HG03025 (cell line): Measurements from ENCODE around the gene TAAR5.
"Not testable (repeated sequence)": the region's sequence is repeated elsewhere in the genome, so short reads cannot be mapped to it uniquely, and the experiment has no call there.

Experiments used
- ATAC-seq: cut with Tn5 transposase; IDR thresholded peaks from one replicate; pipeline ENCODE4 v1.9.1; 2021; ENCODE audit warnings: mild to moderate bottlenecking, moderate library complexity; ENCODE audit not compliant: unreplicated experiment, low FRiP score

TAAR5 gene

GRCh38 chr6:132571774-132572173 lies 17.8 kb downstream of the TAAR5 start:
- no peak for ATAC-seq

DNA sequence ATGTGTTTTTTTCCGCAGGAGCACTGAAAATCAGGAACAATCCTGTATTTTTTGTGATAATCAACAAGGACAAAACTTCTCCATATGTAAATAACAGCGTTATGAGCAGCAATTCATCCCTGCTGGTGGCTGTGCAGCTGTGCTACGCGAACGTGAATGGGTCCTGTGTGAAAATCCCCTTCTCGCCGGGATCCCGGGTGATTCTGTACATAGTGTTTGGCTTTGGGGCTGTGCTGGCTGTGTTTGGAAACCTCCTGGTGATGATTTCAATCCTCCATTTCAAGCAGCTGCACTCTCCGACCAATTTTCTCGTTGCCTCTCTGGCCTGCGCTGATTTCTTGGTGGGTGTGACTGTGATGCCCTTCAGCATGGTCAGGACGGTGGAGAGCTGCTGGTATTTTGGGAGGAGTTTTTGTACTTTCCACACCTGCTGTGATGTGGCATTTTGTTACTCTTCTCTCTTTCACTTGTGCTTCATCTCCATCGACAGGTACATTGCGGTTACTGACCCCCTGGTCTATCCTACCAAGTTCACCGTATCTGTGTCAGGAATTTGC lies 19.2 kb downstream of the TAAR5 start, which contains the start of gene TAAR6:
TAAR6 (plus strand) TSS at position 102 of the 557 bp plus-strand sequence; CDS start at position 102, 0 bp downstream.
- no peak for ATAC-seq

DNA sequence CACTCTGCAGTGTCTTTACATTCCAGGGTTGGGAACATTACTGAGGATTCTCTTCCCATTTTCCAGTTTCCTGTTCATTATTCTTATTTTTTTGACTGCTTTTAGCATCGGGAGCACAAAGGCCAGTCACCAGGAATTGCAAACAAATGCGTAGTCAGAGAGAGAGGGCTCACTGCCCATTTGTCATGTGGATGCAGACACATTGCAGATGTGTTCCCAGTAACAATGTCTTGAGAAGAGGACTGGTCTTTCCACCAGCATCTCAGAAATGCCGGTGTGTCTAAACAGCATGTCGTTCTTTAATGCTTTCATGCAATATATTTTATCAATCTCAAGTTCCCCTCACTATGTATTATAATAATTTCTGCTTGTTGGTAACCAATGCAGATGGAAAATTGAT lies 20.4 kb downstream of the TAAR5 start:
- ATAC-seq: no peak

DNA sequence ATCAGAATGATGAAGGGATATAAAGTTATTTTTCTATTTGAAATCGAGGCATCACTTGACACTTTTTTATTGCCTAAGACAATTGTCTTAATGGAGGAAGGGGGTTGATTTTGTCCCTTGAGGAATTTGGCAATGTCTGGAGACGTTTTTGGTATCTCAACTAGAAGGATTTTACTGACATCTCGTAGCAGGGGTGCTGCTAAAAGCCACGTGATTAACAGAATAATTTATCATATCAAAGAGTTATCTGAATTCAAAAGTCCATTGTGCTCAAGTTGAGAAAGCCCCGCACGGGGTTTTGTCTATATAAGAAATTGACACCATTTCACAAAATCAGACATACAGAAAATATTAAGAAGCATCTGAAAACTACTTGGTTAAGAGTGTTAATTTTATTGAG lies 20.9 kb downstream of the TAAR5 start:
- ATAC-seq: no peak

GRCh38 chr6:132567566-132567965 lies 22.0 kb downstream of the TAAR5 start:
- no peak for ATAC-seq

- ATAC-seq: no peak
Observed at GRCh38 chr6:132566404-132566803, 23.1 kb downstream of the TAAR5 start.

DNA sequence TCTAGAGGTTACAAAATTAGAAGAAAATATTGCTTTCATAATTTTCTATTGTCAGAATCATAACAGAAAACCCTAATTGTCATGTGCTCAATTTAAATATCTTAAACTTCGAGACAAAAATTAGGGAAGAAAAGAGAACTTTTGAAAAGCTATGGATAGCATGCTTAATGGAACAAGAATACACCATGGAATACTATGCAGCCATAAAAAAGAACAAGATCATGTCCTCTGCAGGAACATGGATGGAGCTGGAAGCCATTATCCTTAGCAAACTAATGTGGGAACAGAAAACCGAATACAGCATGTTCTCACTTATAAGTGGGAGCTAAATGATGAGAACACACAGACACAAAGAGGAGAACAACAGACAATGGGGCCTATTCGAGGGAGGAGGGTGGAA lies 29.5 kb downstream of the TAAR5 start:
- ATAC-seq: not testable (repeated sequence)

- no peak for ATAC-seq
Observed at GRCh38 chr6:132552372-132552771, 37.2 kb downstream of the TAAR5 start, which contains the start of gene TAAR8. Gene TAAR8, plus strand, starts transcription at chr6:132552672. Its CDS starts 21 bp downstream, at chr6:132552693.

- ATAC-seq: no peak
Observed at GRCh38 chr6:132551214-132551613, 38.3 kb downstream of the TAAR5 start.

GRCh38 chr6:132548746-132549463 lies 40.6 kb downstream of the TAAR5 start:
- ATAC-seq: no peak

DNA sequence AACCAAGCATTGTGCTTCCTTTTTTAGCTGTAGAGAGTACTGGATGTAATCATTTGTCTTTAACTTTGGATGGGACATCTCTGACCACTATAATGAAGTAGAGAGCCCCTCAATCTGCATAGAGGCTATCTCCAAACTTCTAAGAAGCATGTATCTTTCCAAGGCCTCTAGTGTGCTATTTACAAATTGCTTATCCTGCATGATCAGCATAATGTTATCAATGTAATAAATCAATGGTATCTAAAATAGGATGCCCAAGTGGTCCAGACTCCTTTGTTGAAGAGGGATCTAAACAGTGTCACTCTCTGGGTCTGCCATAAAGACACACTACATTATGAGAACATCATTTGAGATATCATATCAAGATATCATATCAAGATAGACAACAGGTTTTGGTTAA lies 44.7 kb downstream of the TAAR5 start:
- ATAC-seq: no peak
